Glomerular visceral epithelial cell (primary cell): ENCODE data around the gene COL5A1.

Experiments
- DNase-seq: peaks from one replicate; pipeline ENCODE4 v3.0.0-alpha.2; 2016; ENCODE audit errors: extremely low spot score

Gene COL5A1

DNA sequence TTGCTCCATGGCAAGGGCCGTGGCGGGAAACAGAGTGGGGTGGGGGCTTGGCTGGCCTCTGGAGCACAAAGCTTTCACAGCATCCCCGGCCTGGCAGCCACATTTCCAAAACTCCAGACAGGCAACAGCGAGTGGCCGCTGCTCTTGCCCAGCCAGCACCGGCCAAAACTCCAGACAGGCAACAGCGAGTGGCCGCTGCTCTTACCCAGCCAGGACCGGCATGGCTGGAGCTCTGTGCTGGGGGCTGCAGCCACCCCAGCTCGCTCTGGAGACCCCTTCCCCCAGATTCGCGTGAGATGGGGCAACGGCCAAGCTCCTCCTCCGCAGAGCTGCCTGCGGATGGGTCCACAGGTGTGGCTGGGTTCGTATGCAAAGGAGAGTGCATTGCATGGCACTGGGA lies 98.5 kb downstream of the COL5A1 start:
- no peak for DNase-seq

- no peak for DNase-seq
Observed at GRCh38 chr9:134741846-134742245, 100.2 kb downstream of the COL5A1 start.

DNA sequence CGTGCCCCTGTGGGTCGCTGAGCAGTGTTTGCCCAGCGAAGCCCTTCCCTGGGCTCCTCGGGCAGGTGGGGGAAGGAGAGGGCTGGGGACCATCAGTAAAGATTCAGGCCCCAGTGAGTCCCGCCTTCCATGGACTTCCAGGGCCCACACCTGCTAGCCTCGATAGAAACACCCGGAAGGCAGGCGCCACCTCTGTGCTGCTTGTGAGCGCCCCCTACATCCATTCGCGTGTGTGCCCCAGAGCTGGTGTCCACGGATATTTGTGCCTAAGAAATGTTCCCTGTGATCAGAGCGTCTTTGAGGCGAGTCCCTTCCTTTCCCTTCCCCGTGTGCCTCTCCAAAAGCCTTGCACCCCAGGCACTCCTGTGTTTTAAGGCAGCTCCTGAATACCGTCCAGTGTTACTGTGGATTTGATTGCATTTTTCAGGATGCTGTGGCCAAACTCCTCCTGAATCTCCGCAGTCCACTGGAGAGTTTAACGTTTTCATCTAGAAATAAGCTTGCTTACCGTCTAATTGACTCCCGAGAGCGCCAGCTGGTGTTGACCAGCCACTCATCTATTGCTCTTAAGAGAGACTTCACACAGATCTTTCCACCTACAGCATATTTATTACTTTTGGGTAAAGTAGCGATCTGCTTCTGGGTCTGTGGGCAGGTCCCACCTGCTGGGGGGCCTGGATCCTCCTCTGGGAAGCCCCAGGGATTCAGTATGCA lies 101.4 kb downstream of the COL5A1 start:
- no peak for DNase-seq

- no peak for DNase-seq
Observed at GRCh38 chr9:134743853-134744252, 102.2 kb downstream of the COL5A1 start.

GRCh38 chr9:134744385-134745295 lies 103.0 kb downstream of the COL5A1 start:
- no peak for DNase-seq

DNA sequence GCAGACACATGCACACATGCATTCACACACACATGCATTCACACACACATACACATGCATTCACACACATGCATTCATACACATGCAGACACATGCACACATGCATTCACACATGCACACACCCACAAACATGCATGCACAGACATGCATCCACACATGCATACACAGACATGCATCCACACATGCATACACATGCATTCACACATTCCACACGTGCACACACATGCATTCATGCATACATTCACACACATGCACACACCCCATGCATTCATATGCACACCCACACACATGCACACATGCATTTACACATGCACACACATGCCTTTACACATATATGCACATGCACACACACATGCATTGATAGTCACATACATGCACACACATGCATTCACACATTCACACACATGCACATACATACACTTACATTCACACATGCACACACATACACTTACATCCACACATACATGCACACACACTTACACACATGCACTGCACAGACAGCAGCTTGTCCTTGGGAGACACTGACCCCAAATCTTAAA lies 106.4 kb downstream of the COL5A1 start:
- no peak for DNase-seq

- no peak for DNase-seq
Observed at GRCh38 chr9:134748591-134748990, 107.0 kb downstream of the COL5A1 start.

DNA sequence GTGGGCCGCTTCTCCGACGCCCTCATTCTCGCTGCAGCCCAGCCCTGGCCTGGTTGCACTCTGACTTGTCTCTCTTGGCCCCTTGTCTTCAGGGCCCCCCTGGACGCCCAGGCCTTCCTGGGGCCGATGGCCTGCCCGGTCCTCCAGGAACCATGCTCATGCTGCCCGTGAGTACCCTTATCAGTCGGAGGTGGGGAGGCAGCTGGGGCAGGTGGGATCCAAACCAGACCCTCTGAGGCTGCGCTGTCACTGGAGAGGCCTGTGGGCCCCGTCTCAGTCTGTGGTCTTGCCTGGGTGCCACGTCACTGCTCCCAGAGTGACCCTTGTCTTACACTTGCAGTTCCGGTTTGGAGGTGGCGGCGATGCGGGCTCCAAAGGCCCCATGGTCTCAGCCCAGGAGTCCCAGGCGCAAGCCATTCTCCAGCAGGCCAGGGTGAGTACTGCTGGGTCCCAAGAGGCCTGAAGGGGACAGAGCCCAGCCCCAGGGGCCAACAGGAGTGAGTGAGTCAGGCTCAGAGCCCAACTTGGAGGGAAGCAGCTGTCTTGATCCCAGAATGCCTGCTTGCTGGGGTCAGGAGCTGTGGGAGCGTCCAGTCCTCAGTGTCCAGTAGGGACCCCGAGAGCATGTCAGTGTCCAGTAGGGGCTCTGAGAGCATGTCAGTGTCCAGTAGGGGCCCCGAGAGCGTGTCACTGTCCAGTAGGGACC lies 109.0 kb downstream of the COL5A1 start:
- no peak for DNase-seq

DNA sequence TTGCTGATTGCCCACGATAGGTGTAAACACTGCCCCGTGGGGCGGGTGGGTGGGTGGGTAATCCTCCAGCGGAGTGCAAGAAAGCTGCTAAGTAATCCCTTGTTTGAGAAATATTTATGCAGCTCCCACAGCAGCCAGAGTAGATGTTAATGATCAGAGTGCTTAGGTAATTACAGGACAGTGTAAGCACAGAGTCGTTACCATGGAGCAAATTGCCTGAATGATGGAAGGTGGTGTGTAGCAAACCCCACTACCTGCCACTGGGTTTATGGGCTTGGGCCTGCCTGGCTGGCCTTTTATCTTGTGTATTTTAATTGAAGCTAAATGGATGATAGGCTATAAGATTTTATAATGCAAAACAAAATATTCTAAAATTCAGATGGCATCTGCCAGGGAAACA lies 110.0 kb downstream of the COL5A1 start:
- no peak for DNase-seq

DNA sequence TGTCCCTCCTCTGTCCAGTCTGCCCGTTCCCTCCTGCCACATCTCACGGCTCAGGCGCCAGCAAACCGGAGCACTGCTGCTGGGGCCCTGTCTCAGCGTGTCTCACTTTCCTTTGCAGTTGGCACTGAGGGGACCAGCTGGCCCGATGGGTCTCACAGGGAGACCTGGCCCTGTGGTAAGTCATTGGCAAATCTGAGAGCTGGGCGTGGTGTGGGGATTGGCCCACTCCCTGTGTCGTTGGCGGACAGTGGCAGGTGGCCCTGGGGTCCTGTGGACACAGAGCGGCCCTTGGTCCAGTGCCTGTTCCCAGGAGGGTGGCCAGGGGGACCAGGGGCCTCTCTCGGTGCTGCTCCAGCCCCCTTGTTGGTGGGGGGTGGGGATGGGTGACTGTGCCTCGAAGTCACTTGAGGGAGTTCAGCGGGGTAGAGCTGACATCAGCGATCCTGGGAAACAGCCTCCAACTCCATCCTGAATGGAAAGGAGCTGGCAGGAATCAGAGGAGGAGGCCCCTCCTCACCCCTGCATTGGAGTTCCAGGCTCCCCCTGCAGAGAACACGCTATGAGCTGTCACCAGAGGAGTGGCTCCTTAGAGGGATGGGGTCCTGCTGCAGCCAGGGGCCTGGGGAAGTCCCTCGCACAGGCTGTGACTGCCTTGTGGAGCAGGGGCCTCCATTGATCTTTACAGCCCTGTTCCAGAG lies 111.0 kb downstream of the COL5A1 start:
- no peak for DNase-seq

GRCh38 chr9:134753191-134753590 lies 111.6 kb downstream of the COL5A1 start:
- no peak for DNase-seq

- DNase-seq = no peak
Observed at GRCh38 chr9:134755221-134755907, 113.8 kb downstream of the COL5A1 start.

- no peak for DNase-seq
Observed at GRCh38 chr9:134756098-134756497, 114.5 kb downstream of the COL5A1 start.

GRCh38 chr9:134757216-134757975 lies 115.8 kb downstream of the COL5A1 start:
- no peak for DNase-seq

DNA sequence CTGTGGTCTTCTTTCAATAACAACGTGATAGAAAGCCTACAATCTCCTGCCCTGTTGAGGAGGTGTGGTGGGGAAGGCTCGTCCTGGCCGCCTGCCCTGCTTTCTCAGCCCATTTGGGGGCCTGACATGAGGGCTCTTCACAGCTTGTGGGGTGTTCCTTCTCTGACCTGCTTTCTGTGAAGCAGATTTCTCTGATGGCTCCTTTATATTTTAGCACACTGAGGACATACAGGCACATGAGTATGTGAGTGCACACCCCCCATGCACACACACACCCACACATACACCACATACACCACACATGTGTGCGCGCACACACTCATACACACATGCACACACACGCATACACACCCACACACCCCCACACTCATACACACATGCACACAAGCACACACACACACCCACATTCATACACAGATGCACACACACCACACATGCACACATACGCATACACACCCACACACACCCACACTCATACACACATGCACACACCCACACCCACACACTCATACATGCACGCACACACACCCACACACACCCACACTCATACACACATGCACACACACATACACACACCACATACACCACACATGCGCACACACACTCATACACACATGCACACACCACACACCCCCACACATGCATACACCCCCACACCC lies 117.5 kb downstream of the COL5A1 start:
- no peak for DNase-seq

- DNase-seq = no peak
Observed at GRCh38 chr9:134759913-134760312, 118.3 kb downstream of the COL5A1 start.

- DNase-seq = no peak
Observed at GRCh38 chr9:134760750-134761420, 119.3 kb downstream of the COL5A1 start.

DNA sequence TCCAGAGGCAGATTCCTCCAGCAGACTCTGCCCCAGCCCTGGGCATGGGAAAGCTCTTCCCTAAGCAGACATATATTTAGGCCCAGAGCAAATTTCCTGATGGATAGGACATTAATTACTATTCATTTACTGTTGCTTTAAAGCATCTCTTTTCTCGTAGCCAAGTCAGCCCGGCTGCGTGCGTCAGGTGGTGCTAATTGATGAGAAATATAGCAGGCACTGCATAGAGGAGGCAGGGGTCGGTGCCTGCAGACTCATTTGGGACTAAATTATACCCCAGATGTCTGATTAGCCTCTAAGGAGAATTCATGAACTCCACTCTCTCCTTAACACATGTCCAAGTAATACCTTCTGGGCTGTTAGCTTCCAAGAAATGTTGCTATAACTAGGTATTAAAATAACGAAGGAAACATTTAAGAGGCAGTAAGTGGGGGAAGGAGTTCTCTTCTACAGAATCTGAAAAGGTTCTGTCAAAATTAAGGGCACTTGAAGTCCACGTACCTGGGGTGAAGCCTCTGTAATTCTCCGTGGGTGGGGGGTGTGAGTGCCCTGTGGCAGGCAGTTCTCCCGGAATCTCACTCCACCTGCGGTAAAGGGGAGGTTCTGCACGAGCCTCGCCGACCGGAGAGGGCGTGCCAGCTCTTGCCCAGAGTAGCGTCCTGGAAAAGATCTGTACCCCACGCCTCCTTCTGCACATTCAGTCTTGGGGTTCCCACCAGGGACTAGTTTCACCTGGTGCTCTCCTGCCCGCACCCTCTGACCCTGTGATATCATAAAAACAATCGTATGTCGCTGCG lies 123.1 kb downstream of the COL5A1 start:
- no peak for DNase-seq
